HepG2 (cell line): ENCODE results near the gene PPP3CB. TPM values are rescaled to one million over a fixed set of nuclear protein-coding genes. Genes with fewer than 3 reads are reported as not detected.

Experiments
- AGO2 ChIP-seq: fragments of 200-400 bp; formaldehyde crosslinking; optimal IDR thresholded peaks from 2 replicates; pipeline ENCODE3; 2017; ENCODE audit warnings: mild to moderate bottlenecking, low read depth, low read length, moderate library complexity
- BRD4 ChIP-seq: sonication (generic); formaldehyde crosslinking; IDR thresholded peaks from 2 replicates; pipeline ENCODE4 v1.4.0; 2020; ENCODE audit warnings: missing genetic modification reagents
- CREM ChIP-seq, 2 experiments: sonication (generic) in 1 of 2; formaldehyde crosslinking in 1 of 2; IDR thresholded peaks; 2 replicates each; pipeline versions ENCODE4 v1.4.0 to v1.6.1; 2016 to 2020; ENCODE audit warnings: antibody characterized with exemption in 1 of 2, mild to moderate bottlenecking in 1 of 2, missing genetic modification reagents in 1 of 2
- DPF2 ChIP-seq: sonication (generic); formaldehyde crosslinking; IDR thresholded peaks from 2 replicates; pipeline ENCODE4 v1.4.0; 2020; ENCODE audit warnings: mild to moderate bottlenecking, low read depth, missing genetic modification reagents, borderline replicate concordance
- FOXA3 ChIP-seq: IDR thresholded peaks from 2 replicates; pipeline ENCODE4 v1.6.1; 2016; ENCODE audit warnings: missing genetic modification reagents, missing compliant biosample characterization
- HMG20A ChIP-seq: IDR thresholded peaks from 2 replicates; pipeline ENCODE4 v1.6.1; 2016; ENCODE audit warnings: borderline replicate concordance
- HNRNPLL ChIP-seq: fragments of 200-400 bp; formaldehyde crosslinking; IDR thresholded peaks from 2 replicates; pipeline ENCODE4 v1.6.1; 2017; ENCODE audit warnings: mild to moderate bottlenecking, low read depth, low read length; ENCODE audit not compliant: poor library complexity, severe bottlenecking
- KAT7 ChIP-seq: IDR thresholded peaks from 2 replicates; pipeline ENCODE4 v1.6.1; 2018; ENCODE audit warnings: borderline replicate concordance, missing compliant biosample characterization
- NFIC ChIP-seq: IDR thresholded peaks from 2 replicates; pipeline ENCODE4 v1.6.1; 2012; ENCODE audit warnings: mild to moderate bottlenecking, low read length, inconsistent platforms
- NR2F1 ChIP-seq, 2 experiments: fragments of 450-650 bp in 1 of 2; formaldehyde crosslinking in 1 of 2; IDR thresholded peaks; 2 replicates each; pipeline versions ENCODE4 v1.5.0 to v1.6.1; 2016 to 2020; ENCODE audit warnings: mild to moderate bottlenecking in 1 of 2, missing compliant biosample characterization in 1 of 2, missing genetic modification reagents in 1 of 2, moderate library complexity in 1 of 2
- RAD21 ChIP-seq: fragments of 450-650 bp; formaldehyde crosslinking; IDR thresholded peaks from 2 replicates; pipeline ENCODE4 v1.5.0; 2020; ENCODE audit warnings: mild to moderate bottlenecking
- RXRA ChIP-seq: sonication (generic); formaldehyde crosslinking; IDR thresholded peaks from 2 replicates; pipeline ENCODE4 v1.5.1; 2020; ENCODE audit warnings: missing genetic modification reagents
- SALL1 ChIP-seq: sonication (generic); formaldehyde crosslinking; IDR thresholded peaks from 2 replicates; pipeline ENCODE4 v1.8.0; 2022; ENCODE audit warnings: mild to moderate bottlenecking, missing genetic modification reagents
- SIX4 ChIP-seq: sonication (generic); formaldehyde crosslinking; IDR thresholded peaks from 2 replicates; pipeline ENCODE4 v1.4.0; 2020; ENCODE audit warnings: missing genetic modification reagents
- SUZ12 ChIP-seq: fragments of 150-350 bp; IDR thresholded peaks from 2 replicates; pipeline ENCODE4 v1.6.1; 2014; ENCODE audit warnings: low read depth, low read length
- ZNF34 ChIP-seq: sonication (generic); formaldehyde crosslinking; IDR thresholded peaks from 2 replicates; pipeline ENCODE4 v1.4.0; 2020; ENCODE audit warnings: mild to moderate bottlenecking, missing genetic modification reagents, borderline replicate concordance
- ZNF343 ChIP-seq: sonication (generic); formaldehyde crosslinking; IDR thresholded peaks from 2 replicates; pipeline ENCODE4 v1.4.0; 2020; ENCODE audit warnings: mild to moderate bottlenecking, missing genetic modification reagents
- ZNF562 ChIP-seq: sonication (generic); formaldehyde crosslinking; IDR thresholded peaks from 2 replicates; pipeline ENCODE4 v1.8.0; 2022; ENCODE audit warnings: missing genetic modification reagents, borderline replicate concordance
- polyA plus RNA-seq, 8 experiments: library from polyadenylated mRNA; depleted of rRNA in 3 of 8; stranded (reverse) in 7 of 8; unstranded in 1 of 8; fragments of >200 nt; fragmentation: Illumina TruSeq in 4 of 8; extraction: Trizol in 4 of 8; gene quantifications; 2 replicates each; pipeline versions ENCODE4 v1.2.1 to v1.2.3, GENCODE V29; 2011 to 2016; ENCODE audit warnings: low read depth in 4 of 8, missing spikeins in 1 of 8, mixed read lengths in 1 of 8; ENCODE audit not compliant: insufficient read depth in 1 of 8
- total RNA-seq, 5 experiments: library from RNA; depleted of rRNA; stranded (reverse); fragments of >200 nt; fragmentation: Illumina TruSeq; extraction: Trizol; gene quantifications; 2 replicates each; pipeline ENCODE4 v1.2.3, GENCODE V29; 2016; ENCODE audit warnings: low read depth in 1 of 5
- TF ChIP-seq, protein P1 (sequence below): sonication (generic); formaldehyde crosslinking; IDR thresholded peaks from 2 replicates; pipeline ENCODE4 v1.5.1; 2020; ENCODE audit warnings: missing genetic modification reagents, mild to moderate bottlenecking, borderline replicate concordance
- TF ChIP-seq, protein P2 (sequence below): sonication (generic); formaldehyde crosslinking; IDR thresholded peaks from 2 replicates; pipeline ENCODE4 v1.9.0; 2021; ENCODE audit warnings: missing genetic modification reagents, borderline replicate concordance
- TF ChIP-seq, protein P3 (sequence below): sonication (generic); formaldehyde crosslinking; IDR thresholded peaks from 2 replicates; pipeline ENCODE4 v1.8.1; 2023; ENCODE audit warnings: mild to moderate bottlenecking, moderate library complexity, missing genetic modification reagents
- TF ChIP-seq, protein P4 (sequence below): sonication (generic); formaldehyde crosslinking; IDR thresholded peaks from 2 replicates; pipeline ENCODE4 v1.5.0; 2020; ENCODE audit warnings: mild to moderate bottlenecking, missing genetic modification reagents, moderate library complexity

PPP3CB gene
- total and polyA plus RNA-seq, 2 of the 13 experiments (the other 11 are each of a cell fraction or from before 2014, with no cell fraction given), result 8.7 to 11.4 TPM

DNA sequence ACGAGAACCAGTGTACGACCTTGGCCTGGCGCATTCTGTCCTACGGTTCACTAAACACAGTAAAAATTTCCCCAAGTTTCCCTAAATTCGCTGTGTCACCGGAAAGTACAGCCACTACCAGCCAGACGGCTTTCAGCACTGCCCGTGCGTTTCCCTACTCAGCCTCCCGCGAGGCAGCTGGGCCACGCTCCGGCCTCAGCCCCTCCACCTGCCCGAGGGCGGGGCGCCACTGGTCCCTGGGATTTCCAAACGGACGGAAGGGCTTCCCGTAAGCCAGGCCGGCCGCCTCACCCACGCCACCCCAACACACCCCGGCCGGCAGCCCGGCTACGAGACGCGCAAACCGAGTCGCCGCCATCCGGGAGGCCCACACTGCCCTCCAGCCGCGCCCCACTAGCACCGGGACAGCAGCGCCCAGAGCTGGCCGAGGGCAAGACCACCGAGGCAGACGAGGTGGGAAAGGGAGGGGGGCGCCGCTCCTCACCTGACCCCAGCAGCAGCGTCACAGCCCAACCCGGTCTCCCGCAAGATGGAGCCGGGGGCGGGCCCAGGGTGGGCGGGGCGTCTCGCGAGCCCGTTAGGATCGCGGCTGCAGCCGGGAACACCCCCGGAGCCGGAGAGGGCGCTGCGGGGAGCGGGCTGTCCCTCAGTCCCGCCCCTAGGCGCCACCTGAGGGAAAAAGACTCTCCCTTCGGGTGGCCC is 82.1 kb downstream of the PPP3CB start, which contains the start of gene ANXA7 (continued):
- TF ChIP-seq, protein P1, sequence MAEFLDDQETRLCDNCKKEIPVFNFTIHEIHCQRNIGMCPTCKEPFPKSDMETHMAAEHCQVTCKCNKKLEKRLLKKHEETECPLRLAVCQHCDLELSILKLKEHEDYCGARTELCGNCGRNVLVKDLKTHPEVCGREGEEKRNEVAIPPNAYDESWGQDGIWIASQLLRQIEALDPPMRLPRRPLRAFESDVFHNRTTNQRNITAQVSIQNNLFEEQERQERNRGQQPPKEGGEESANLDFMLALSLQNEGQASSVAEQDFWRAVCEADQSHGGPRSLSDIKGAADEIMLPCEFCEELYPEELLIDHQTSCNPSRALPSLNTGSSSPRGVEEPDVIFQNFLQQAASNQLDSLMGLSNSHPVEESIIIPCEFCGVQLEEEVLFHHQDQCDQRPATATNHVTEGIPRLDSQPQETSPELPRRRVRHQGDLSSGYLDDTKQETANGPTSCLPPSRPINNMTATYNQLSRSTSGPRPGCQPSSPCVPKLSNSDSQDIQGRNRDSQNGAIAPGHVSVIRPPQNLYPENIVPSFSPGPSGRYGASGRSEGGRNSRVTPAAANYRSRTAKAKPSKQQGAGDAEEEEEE (CRISPR knock-in tag), result no peak
- TF ChIP-seq KAT7 (CRISPR knock-in tag) (peak; percentile 85; the same call in 1 of the 2 replicates), ZNF34 (CRISPR knock-in tag) (peak; percentile 95; the same call in 1 of the 2 replicates), HNRNPLL (peak; percentile 76), CREM (IDR thresholded peaks at IDR 0.05) (peak; percentile 7), CREM (CRISPR knock-in tag; IDR thresholded peaks at IDR 0.05) (no peak), NR2F1 (CRISPR knock-in tag; IDR thresholded peaks at IDR 0.05) (no peak), RXRA (CRISPR knock-in tag) (peak; percentile 93), AGO2 (peak; percentile 88), SALL1 (CRISPR knock-in tag) (no peak; the same call in none of the 2 replicates), NFIC (no peak), SIX4 (CRISPR knock-in tag) (no peak; the same call in 1 of the 2 replicates), ZNF562 (CRISPR knock-in tag) (no peak), ZNF343 (CRISPR knock-in tag) (no peak), SUZ12 (no peak), FOXA3 (no peak), BRD4 (peak; percentile 80), HMG20A (no peak), RAD21 (CRISPR knock-in tag) (no peak), DPF2 (CRISPR knock-in tag) (no peak; the same call in 1 of the 2 replicates)
- TF ChIP-seq, protein P2, sequence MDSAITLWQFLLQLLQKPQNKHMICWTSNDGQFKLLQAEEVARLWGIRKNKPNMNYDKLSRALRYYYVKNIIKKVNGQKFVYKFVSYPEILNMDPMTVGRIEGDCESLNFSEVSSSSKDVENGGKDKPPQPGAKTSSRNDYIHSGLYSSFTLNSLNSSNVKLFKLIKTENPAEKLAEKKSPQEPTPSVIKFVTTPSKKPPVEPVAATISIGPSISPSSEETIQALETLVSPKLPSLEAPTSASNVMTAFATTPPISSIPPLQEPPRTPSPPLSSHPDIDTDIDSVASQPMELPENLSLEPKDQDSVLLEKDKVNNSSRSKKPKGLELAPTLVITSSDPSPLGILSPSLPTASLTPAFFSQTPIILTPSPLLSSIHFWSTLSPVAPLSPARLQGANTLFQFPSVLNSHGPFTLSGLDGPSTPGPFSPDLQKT, result no peak
- TF ChIP-seq, protein P3, sequence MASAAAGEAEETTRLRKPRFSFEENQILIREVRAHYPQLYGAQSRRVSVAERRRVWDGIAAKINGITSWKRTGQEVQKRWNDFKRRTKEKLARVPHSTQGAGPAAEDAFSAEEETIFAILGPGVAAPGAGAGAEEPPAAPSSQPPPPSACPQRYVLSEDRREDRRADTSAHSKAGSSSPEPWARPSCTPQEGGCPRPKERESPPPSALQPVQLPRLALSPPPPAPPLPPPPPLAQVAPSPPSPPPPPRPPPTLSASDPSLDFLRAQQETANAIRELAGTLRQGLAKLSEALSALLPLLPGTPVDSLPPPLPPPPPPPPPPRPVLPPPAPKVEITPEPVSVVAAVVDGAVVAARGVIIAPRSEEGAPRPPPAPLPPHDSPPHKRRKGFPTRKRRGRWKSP (CRISPR knock-in tag), result peak; percentile 90
- TF ChIP-seq, protein P4, sequence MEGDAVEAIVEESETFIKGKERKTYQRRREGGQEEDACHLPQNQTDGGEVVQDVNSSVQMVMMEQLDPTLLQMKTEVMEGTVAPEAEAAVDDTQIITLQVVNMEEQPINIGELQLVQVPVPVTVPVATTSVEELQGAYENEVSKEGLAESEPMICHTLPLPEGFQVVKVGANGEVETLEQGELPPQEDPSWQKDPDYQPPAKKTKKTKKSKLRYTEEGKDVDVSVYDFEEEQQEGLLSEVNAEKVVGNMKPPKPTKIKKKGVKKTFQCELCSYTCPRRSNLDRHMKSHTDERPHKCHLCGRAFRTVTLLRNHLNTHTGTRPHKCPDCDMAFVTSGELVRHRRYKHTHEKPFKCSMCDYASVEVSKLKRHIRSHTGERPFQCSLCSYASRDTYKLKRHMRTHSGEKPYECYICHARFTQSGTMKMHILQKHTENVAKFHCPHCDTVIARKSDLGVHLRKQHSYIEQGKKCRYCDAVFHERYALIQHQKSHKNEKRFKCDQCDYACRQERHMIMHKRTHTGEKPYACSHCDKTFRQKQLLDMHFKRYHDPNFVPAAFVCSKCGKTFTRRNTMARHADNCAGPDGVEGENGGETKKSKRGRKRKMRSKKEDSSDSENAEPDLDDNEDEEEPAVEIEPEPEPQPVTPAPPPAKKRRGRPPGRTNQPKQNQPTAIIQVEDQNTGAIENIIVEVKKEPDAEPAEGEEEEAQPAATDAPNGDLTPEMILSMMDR (CRISPR knock-in tag), result peak; percentile 51
